HG03460 (cell line): ENCODE measurements around the gene DYNC1H1.

Experiments used
- ATAC-seq: cut with Tn5 transposase; IDR thresholded peaks from one replicate; pipeline ENCODE4 v1.9.1; 2021; ENCODE audit not compliant: unreplicated experiment

The DYNC1H1 gene

GRCh38 chr14:101964297-101965180 lies at the start of gene DYNC1H1:
DYNC1H1 (plus strand) TSS chr14:101964573; CDS start chr14:101964692, 119 bp downstream.
- peak; percentile 85 for ATAC-seq

GRCh38 chr14:101915871-101916815 lies 48.2 kb upstream of the DYNC1H1 start:
- no peak for ATAC-seq

- ATAC-seq, result no peak
Observed at GRCh38 chr14:101916816-101917412, 47.5 kb upstream of the DYNC1H1 start.

- ATAC-seq, result no peak
Observed at GRCh38 chr14:101917413-101918017, 46.9 kb upstream of the DYNC1H1 start.

GRCh38 chr14:101918065-101918989 lies 46.0 kb upstream of the DYNC1H1 start:
- no peak for ATAC-seq

GRCh38 chr14:101920271-101920670 lies 44.1 kb upstream of the DYNC1H1 start:
- no peak for ATAC-seq

GRCh38 chr14:101922866-101923265 lies 41.5 kb upstream of the DYNC1H1 start:
- ATAC-seq, result no peak

- ATAC-seq, result no peak
Observed at GRCh38 chr14:101925152-101925551, 39.2 kb upstream of the DYNC1H1 start.

GRCh38 chr14:101926085-101926484 lies 38.3 kb upstream of the DYNC1H1 start:
- ATAC-seq, result no peak

GRCh38 chr14:101926620-101927019 lies 37.8 kb upstream of the DYNC1H1 start:
- no peak for ATAC-seq

- no peak for ATAC-seq
Observed at GRCh38 chr14:101927859-101928258, 36.5 kb upstream of the DYNC1H1 start.

GRCh38 chr14:101928415-101928841 lies 35.9 kb upstream of the DYNC1H1 start:
- ATAC-seq, result no peak

GRCh38 chr14:101929096-101929495 lies 35.3 kb upstream of the DYNC1H1 start:
- no peak for ATAC-seq

GRCh38 chr14:101929946-101930345 lies 34.4 kb upstream of the DYNC1H1 start:
- no peak for ATAC-seq

- ATAC-seq, result no peak
Observed at GRCh38 chr14:101932673-101933072, 31.7 kb upstream of the DYNC1H1 start.

- ATAC-seq, result no peak
Observed at GRCh38 chr14:101933209-101933608, 31.2 kb upstream of the DYNC1H1 start.

GRCh38 chr14:101934601-101935150 lies 29.7 kb upstream of the DYNC1H1 start:
- ATAC-seq, result no peak

- ATAC-seq, result no peak
Observed at GRCh38 chr14:101937926-101938767, 26.2 kb upstream of the DYNC1H1 start.
